H1 (cell line): ENCODE data around the gene ATG2B. TPM values are rescaled to one million over a fixed set of nuclear protein-coding genes. Genes with fewer than 3 reads are reported as not detected.

Source experiments
- CTCF ChIA-PET: fragments of 300-600 bp; sonication (Branson Sonifier 250); formaldehyde crosslinking; loops from one replicate; lab custom pipeline; 2021; ENCODE audit not compliant: partially characterized antibody; lab: Charles Lee
- POLR2A ChIA-PET: fragments of 300-600 bp; sonication (Branson Sonifier 250); formaldehyde crosslinking; loops from one replicate; lab custom pipeline; 2021; ENCODE audit warnings: inconsistent platforms; ENCODE audit not compliant: partially characterized antibody; lab: Charles Lee
- DNase-seq, 2 experiments: peaks; one replicate each; pipeline versions ENCODE4 v3.0.0 to v3.0.0-alpha.2; 2010 to 2022; ENCODE audit warnings: low spot score in 2 of 2, low read depth in 1 of 2, mixed read lengths in 1 of 2
- FAIRE-seq: peaks from 2 replicates; lab custom pipeline; 2011; peaks lifted over from hg19 to GRCh38; lab: Jason Lieb, UNC
- H2AFZ ChIP-seq: 2 replicates; pipeline ENCODE4 v1.8.1; 2012; ENCODE audit warnings: low read length, inconsistent platforms
- H2AK5ac ChIP-seq: 2 replicates; pipeline ENCODE4 v1.6.1; 2013; ENCODE audit warnings: low read depth, low read length
- H2BK120ac ChIP-seq: replicated peaks from 2 replicates; pipeline ENCODE3; 2013; ENCODE audit warnings: low read depth, low read length, inconsistent platforms
- H2BK12ac ChIP-seq: 2 replicates; pipeline ENCODE4 v1.6.1; 2013; ENCODE audit warnings: low read depth, low read length
- H2BK15ac ChIP-seq: 2 replicates; pipeline ENCODE4 v1.6.1; 2013; ENCODE audit warnings: low read length
- H2BK20ac ChIP-seq: 2 replicates; pipeline ENCODE4 v1.6.1; 2013; ENCODE audit warnings: low read length
- H2BK5ac ChIP-seq: 2 replicates; pipeline ENCODE4 v1.6.1; 2013; ENCODE audit warnings: low read depth, low read length
- H3K14ac ChIP-seq: 2 replicates; pipeline ENCODE4 v1.6.1; 2013; ENCODE audit warnings: inconsistent platforms; ENCODE audit not compliant: insufficient read length
- H3K18ac ChIP-seq: 2 replicates; pipeline ENCODE4 v1.6.1; 2013; ENCODE audit warnings: low read length; ENCODE audit errors: extremely low read depth
- H3K23ac ChIP-seq: 2 replicates; pipeline ENCODE4 v1.6.1; 2013; ENCODE audit warnings: inconsistent platforms; ENCODE audit not compliant: insufficient read length
- H3K23me2 ChIP-seq: 2 replicates; pipeline ENCODE4 v1.6.1; 2013; ENCODE audit warnings: low read depth, low read length
- H3K27ac ChIP-seq: 2 replicates; pipeline ENCODE4 v1.6.1; 2011; ENCODE audit warnings: low read depth, low read length, inconsistent platforms
- H3K27me3 ChIP-seq, 4 experiments: replicated peaks in 1 of 4; 1 replicate in 1 of 4; 2 replicates in 3 of 4; pipeline versions ENCODE4 v1.6.1 to v1.8.1; 2011 to 2013; ENCODE audit warnings: low read length in 3 of 4, mild to moderate bottlenecking in 3 of 4, inconsistent platforms in 2 of 4, mixed read lengths in 2 of 4, moderate library complexity in 1 of 4; ENCODE audit not compliant: control insufficient read depth in 3 of 4, insufficient read depth in 3 of 4; ENCODE audit errors: extremely low read depth in 1 of 4
- H3K36me3 ChIP-seq, 4 experiments: 2 replicates each; pipeline versions ENCODE4 v1.6.1 to v1.8.1; 2011 to 2013; ENCODE audit warnings: mild to moderate bottlenecking in 4 of 4, low read length in 3 of 4, moderate library complexity in 2 of 4, control low read depth in 1 of 4, inconsistent platforms in 1 of 4; ENCODE audit not compliant: insufficient read depth in 4 of 4, control insufficient read depth in 2 of 4
- H3K4ac ChIP-seq: replicated peaks from 2 replicates; pipeline ENCODE3; 2013; ENCODE audit warnings: low read length, low read depth, mixed read lengths, inconsistent platforms; ENCODE audit not compliant: insufficient read length
- H3K4me1 ChIP-seq, 4 experiments: replicated peaks in 1 of 4; 1 replicate in 1 of 4; 2 replicates in 3 of 4; pipeline versions ENCODE4 v1.6.1 to v1.8.1; 2011 to 2013; ENCODE audit warnings: low read length in 3 of 4, inconsistent platforms in 2 of 4, mixed read lengths in 1 of 4; ENCODE audit not compliant: insufficient read depth in 4 of 4, control insufficient read depth in 3 of 4
- H3K4me2 ChIP-seq, 2 experiments: 2 replicates each; pipeline versions ENCODE4 v1.6.1 to v1.8.1; 2011 to 2013; ENCODE audit warnings: low read depth in 2 of 2, low read length in 2 of 2, control low read depth in 1 of 2, inconsistent platforms in 1 of 2, mild to moderate bottlenecking in 1 of 2; ENCODE audit not compliant: insufficient read depth in 1 of 2
- H3K4me3 ChIP-seq, 4 experiments: fragments of 200-600, 300-600 bp in 1 of 4; sonication (generic), shearing (Covaris generic), sonication (Bioruptor Twin) in 1 of 4; 2 replicates each; pipeline versions ENCODE4 v1.5.1 to v1.8.1; 2011 to 2016; ENCODE audit warnings: low read length in 4 of 4, low read depth in 3 of 4, control low read depth in 2 of 4, inconsistent platforms in 2 of 4, mild to moderate bottlenecking in 2 of 4, mixed read lengths in 1 of 4, moderate library complexity in 1 of 4; ENCODE audit not compliant: insufficient read depth in 2 of 4; ENCODE audit errors: extremely low read depth in 1 of 4
- H3K56ac ChIP-seq: replicated peaks from 2 replicates; pipeline ENCODE3; 2013; ENCODE audit warnings: low read depth, mild to moderate bottlenecking, mixed read lengths, low read length, inconsistent platforms; ENCODE audit not compliant: insufficient read length
- H3K79me1 ChIP-seq: 2 replicates; pipeline ENCODE4 v1.6.1; 2013; ENCODE audit warnings: low read depth, low read length, control low read depth
- H3K79me2 ChIP-seq, 2 experiments: 2 replicates each; pipeline versions ENCODE4 v1.6.1 to v1.8.1; 2012 to 2013; ENCODE audit warnings: low read length in 2 of 2, mild to moderate bottlenecking in 2 of 2, inconsistent platforms in 1 of 2; ENCODE audit not compliant: insufficient read depth in 2 of 2, control insufficient read depth in 1 of 2
- H3K9ac ChIP-seq, 4 experiments: replicated peaks in 1 of 4; 1 replicate in 1 of 4; 2 replicates in 3 of 4; pipeline versions ENCODE4 v1.6.1 to v1.8.1; 2011 to 2013; ENCODE audit warnings: low read depth in 3 of 4, low read length in 3 of 4, control low read depth in 2 of 4, mild to moderate bottlenecking in 2 of 4, moderate library complexity in 2 of 4, inconsistent platforms in 1 of 4; ENCODE audit errors: extremely low read depth in 1 of 4
- H3K9me3 ChIP-seq, 2 experiments: 2 replicates each; pipeline versions ENCODE4 v1.6.1 to v1.8.1; 2012 to 2013; ENCODE audit warnings: mild to moderate bottlenecking in 2 of 2, moderate library complexity in 2 of 2, control low read depth in 1 of 2, inconsistent platforms in 1 of 2, low read depth in 1 of 2, low read length in 1 of 2, mixed read lengths in 1 of 2; ENCODE audit not compliant: insufficient read depth in 2 of 2
- H4K20me1 ChIP-seq, 2 experiments: replicated peaks in 1 of 2; 2 replicates each; pipeline versions ENCODE3 to v1.8.1; 2011 to 2013; ENCODE audit warnings: inconsistent platforms in 2 of 2, low read length in 2 of 2, mild to moderate bottlenecking in 1 of 2; ENCODE audit not compliant: insufficient read depth in 2 of 2, control insufficient read depth in 1 of 2
- H4K5ac ChIP-seq: 2 replicates; pipeline ENCODE4 v1.6.1; 2013; ENCODE audit warnings: low read length, low read depth, mixed read lengths, inconsistent platforms; ENCODE audit not compliant: insufficient read length
- H4K8ac ChIP-seq: 2 replicates; pipeline ENCODE4 v1.8.0; 2013; ENCODE audit warnings: mild to moderate bottlenecking, moderate library complexity, low read length, inconsistent platforms; ENCODE audit not compliant: insufficient read depth; ENCODE audit errors: extremely low read depth
- H4K91ac ChIP-seq: replicated peaks from 2 replicates; pipeline ENCODE3; 2013; ENCODE audit warnings: low read length, mixed read lengths, inconsistent platforms; ENCODE audit not compliant: insufficient read length
- BACH1 ChIP-seq: IDR thresholded peaks from 2 replicates; pipeline ENCODE4 v1.6.1; 2012; ENCODE audit warnings: low read length, improper control_type of control experiment
- CBX8 ChIP-seq: fragments of 300-800, 300-1000 bp; sonication (generic); IDR thresholded peaks from 2 replicates; pipeline ENCODE4 v1.7.1; 2016; ENCODE audit warnings: low read depth, low read length, borderline replicate concordance
- E2F6 ChIP-seq: IDR thresholded peaks from 2 replicates; pipeline ENCODE4 v1.6.1; 2012; ENCODE audit warnings: inconsistent platforms
- HDAC6 ChIP-seq: IDR thresholded peaks from one replicate; pipeline ENCODE4 v1.7.1; 2012; ENCODE audit warnings: low read depth, mild to moderate bottlenecking, inconsistent platforms, low read length, moderate library complexity
- JUN ChIP-seq: IDR thresholded peaks from 2 replicates; pipeline ENCODE4 v1.6.1; 2011; ENCODE audit warnings: low read depth, mild to moderate bottlenecking, improper control_type of control experiment, low read length
- SRF ChIP-seq: IDR thresholded peaks from 2 replicates; pipeline ENCODE4 v1.6.1; 2011; ENCODE audit warnings: mild to moderate bottlenecking, low read depth, low read length, moderate library complexity
- TAF1 ChIP-seq: IDR thresholded peaks from 2 replicates; pipeline ENCODE4 v1.6.1; 2011; ENCODE audit warnings: mild to moderate bottlenecking, low read depth, low read length
- WGBS, 2 experiments: shearing (Covaris generic) in 1 of 2; methylation state at CpG; one replicate each; pipeline versions ENCODE4 v1.1.6 to v1.1.7; 2013 to 2015; ENCODE audit warnings: low lambda C conversion rate in 2 of 2, mixed read lengths in 2 of 2, inconsistent platforms in 1 of 2, low coverage in 1 of 2, missing lambda C conversion rate in 1 of 2; ENCODE audit not compliant: insufficient replicate concordance in 2 of 2, insufficient coverage in 1 of 2, insufficient read length in 1 of 2; ENCODE audit errors: extremely low coverage in 1 of 2, missing lambda C conversion rate in 1 of 2; 5-methylcytosine and 5-hydroxymethylcytosine counted together
- polyA plus RNA-seq, 7 experiments: library from polyadenylated mRNA; depleted of rRNA in 3 of 7; stranded (reverse) in 5 of 7; unstranded in 2 of 7; fragments of >200 nt in 5 of 7; fragments of 200-250 nt in 2 of 7; gene quantifications; 1 replicate in 5 of 7; 2 replicates in 1 of 7; 4 replicates in 1 of 7; pipeline versions ENCODE4 v1.2.1 to v1.2.3, GENCODE V29; 2011 to 2013; ENCODE audit warnings: missing spikeins in 2 of 7, mixed read lengths in 2 of 7
- total RNA-seq: library from RNA; stranded (reverse); fragmentation: NEBNext Ultra II Directional; extraction: Animal tissue kit (Norgen Biotek cat#: 25700); gene quantifications from 2 replicates; pipeline ENCODE4 v1.2.1, GENCODE V29; 2021

Gene ATG2B
- total and polyA plus RNA-seq, 2 of the 8 experiments (the other 6 are each of a cell fraction or from before 2014, with no cell fraction given) = 4.6 to 14.4 TPM

GRCh38 chr14:96380735-96381134, 17.6 kb upstream of the ATG2B start:
- no peak overlapping the region for H4K5ac ChIP-seq
- H2BK120ac ChIP-seq = no peak overlapping the region
- H2BK12ac ChIP-seq = no peak overlapping the region
- no peak for DNase-seq
- no peaks in the 10 kb centered on the region for H3K79me1 ChIP-seq
- H4K91ac ChIP-seq = no peak overlapping the region
- no peak overlapping the region for H3K18ac ChIP-seq
- H3K23ac ChIP-seq = no peak overlapping the region
- no peaks in the 10 kb centered on the region for H3K27me3 ChIP-seq
- H2BK5ac ChIP-seq = no peak overlapping the region
- ChIA-PET POLR2A (interaction anchor here (3.0 kb wide), 1 partner anchor 10 kb away, joined by 18 read pairs; the partner anchor contains the start of gene AK7), CTCF (interaction anchor here (1.0 kb wide), 2 partner anchors 23 to 36 kb away, joined by 3 read pairs; no protein-coding TSS in a partner anchor)
- no peaks in the 10 kb centered on the region for H3K23me2 ChIP-seq
- no peak overlapping the region for H2AFZ ChIP-seq
- no peak overlapping the region for H2AK5ac ChIP-seq
- no peak for TF ChIP-seq BACH1
- no peak for TF ChIP-seq CBX8
- no peak for TF ChIP-seq TAF1
- TF ChIP-seq SRF = no peak
- no peak for TF ChIP-seq E2F6
- no peak for TF ChIP-seq HDAC6
- no peak for TF ChIP-seq JUN
- TF ChIP-seq, all 59 proteins: peak for 0
- Histone ChIP-seq H3K4me1 (peaks cover 0 to 7% (median 0%) of the 10 kb centered on the region in 4 experiments; a peak in 2 of 7 replicates), H4K8ac (no peak overlapping the region), H3K4ac (no peak overlapping the region), H2BK15ac (no peak overlapping the region), H3K36me3 (peaks cover 0 to 30% (median 13%) of the 10 kb centered on the region in 4 experiments; a peak in 5 of 8 replicates), H3K27ac (no peak overlapping the region), H3K14ac (no peak overlapping the region), H3K56ac (no peak overlapping the region), H3K9me3 (no peaks in the 10 kb centered on the region), H4K20me1 (no peaks in the 10 kb centered on the region), H2BK20ac (no peak overlapping the region), H3K4me2 (no peak overlapping the region), H3K9ac (no peak overlapping the region; a peak in 1 of 7 replicates), H3K4me3 (no peak overlapping the region), H3K79me2 (0 out of 4 replicates have a peak, but pooled peaks cover 0 to 2% of the 10 kb centered on the region in 2 experiments)
- 88% methylated on average over 3 of the region's 3 CpGs; no CpG with 5 or more reads in 1 of the 2 experiments for WGBS, 2 experiments
- FAIRE-seq = no peak
